Measurements from ENCODE around the gene ANKRD63. TPM values are rescaled to one million over a fixed set of nuclear protein-coding genes. Genes with fewer than 3 reads are reported as not detected.

Gene ANKRD63
- total and polyA plus RNA-seq, 2 of the 8 experiments (the other 6 are each of a cell fraction or from before 2014, with no cell fraction given), result 0.18 to 0.26 TPM

DNA sequence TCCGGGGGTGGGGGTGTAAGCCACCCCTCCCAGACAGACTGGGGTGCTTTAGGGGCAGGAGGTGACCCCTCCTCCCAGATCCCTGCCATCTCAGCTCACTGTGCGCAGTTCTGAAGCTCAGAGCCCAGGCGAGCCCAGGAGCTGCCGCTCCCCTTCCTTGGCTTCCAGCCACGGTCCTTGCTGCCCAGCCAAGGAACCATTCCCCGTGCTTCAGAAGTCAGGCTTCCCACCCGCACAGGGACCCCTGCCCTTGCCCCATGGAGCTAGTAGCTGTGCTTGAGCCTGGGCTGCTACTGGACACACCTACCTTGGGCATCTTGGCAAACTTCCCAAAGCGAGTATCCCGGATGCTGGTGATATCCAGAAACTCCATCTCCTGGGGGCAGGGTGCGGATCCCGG, 20.1 kb upstream of the ANKRD63 start:
- H3K4me1 ChIP-seq (replicated peaks in 1 of 4; ENCODE audit: control insufficient read depth in 3 of 4, insufficient read depth in 4 of 4, low read length in 3 of 4), result peaks cover 0 to 34% (median 18%) of the 10 kb centered on the region in 4 experiments; a peak in 6 of 7 replicates
- H4K20me1 ChIP-seq (replicated peaks in 1 of 2; ENCODE audit: control insufficient read depth in 1 of 2, insufficient read depth in 2 of 2, low read length in 2 of 2), result no peaks in the 10 kb centered on the region
- no peak overlapping the region; the same call in 1 of the 2 replicates for H2BK5ac ChIP-seq (ENCODE audit: low read depth, low read length)
- H3K56ac ChIP-seq (replicated peaks; ENCODE audit: insufficient read length, low read depth, low read length), result no peak overlapping the region
- no peak overlapping the region for H2BK20ac ChIP-seq (ENCODE audit: low read length)
- no peak overlapping the region for H4K8ac ChIP-seq (ENCODE audit: extremely low read depth, insufficient read depth, low read length)
- no peak overlapping the region for H2BK15ac ChIP-seq (ENCODE audit: low read length)
- no peaks in the 10 kb centered on the region for H3K79me2 ChIP-seq (ENCODE audit: control insufficient read depth in 1 of 2, insufficient read depth in 2 of 2, low read length in 2 of 2)
- H4K5ac ChIP-seq (ENCODE audit: insufficient read length, low read depth, low read length), result no peak overlapping the region
- 90% methylated on average over 10 of the region's 11 CpGs; no CpG with 5 or more reads in 1 of the 2 experiments for WGBS, 2 experiments (ENCODE audit: extremely low coverage in 1 of 2, insufficient coverage in 1 of 2, insufficient read length in 1 of 2, insufficient replicate concordance in 2 of 2, low coverage in 1 of 2, low lambda C conversion rate in 2 of 2, missing lambda C conversion rate in 1 of 2)
- H3K23ac ChIP-seq (ENCODE audit: insufficient read length), result no peak overlapping the region
- H3K18ac ChIP-seq (ENCODE audit: extremely low read depth, low read length), result no peak overlapping the region; the same call in 1 of the 2 replicates
- no peak overlapping the region for H3K27ac ChIP-seq (ENCODE audit: low read depth, low read length)
- H3K4me2 ChIP-seq (ENCODE audit: insufficient read depth in 1 of 2, low read depth in 2 of 2, low read length in 2 of 2), result no peak overlapping the region
- DNase-seq (ENCODE audit: low read depth in 1 of 2, low spot score in 2 of 2), result no peak
- H3K14ac ChIP-seq (ENCODE audit: insufficient read length), result no peak overlapping the region
- H2BK12ac ChIP-seq (ENCODE audit: low read depth, low read length), result no peak overlapping the region
- H4K91ac ChIP-seq (replicated peaks; ENCODE audit: insufficient read length, low read length), result no peak overlapping the region
- no peak for FAIRE-seq
- no peak overlapping the region for H2BK120ac ChIP-seq (replicated peaks; ENCODE audit: low read depth, low read length)
- H3K4ac ChIP-seq (replicated peaks; ENCODE audit: insufficient read length, low read depth, low read length), result no peak overlapping the region
- H3K79me1 ChIP-seq (ENCODE audit: low read depth, low read length), result no peaks in the 10 kb centered on the region
- H3K9me3 ChIP-seq (ENCODE audit: insufficient read depth in 2 of 2, low read depth in 1 of 2, low read length in 1 of 2), result 0 out of 4 replicates have a peak, but pooled peaks cover 0 to 3% of the 10 kb centered on the region in 2 experiments
- H2AFZ ChIP-seq (ENCODE audit: low read length), result no peak overlapping the region
- ChIA-PET POLR2A (ENCODE audit: partially characterized antibody) (interaction anchor here (1.0 to 3.0 kb wide), 4 partner anchors 12 to 35 kb away, joined by 3 to 46 read pairs (median 4); no protein-coding TSS in a partner anchor), CTCF (ENCODE audit: partially characterized antibody) (interaction anchor here (1.1 to 23.9 kb wide), 9 partner anchors 7 to 86 kb away, joined by 3 to 584 read pairs (median 32); partner anchors contain the start of genes ANKRD63, CCDC9B and INAFM2)
- no peaks in the 10 kb centered on the region; a peak in 1 of 7 replicates for H3K27me3 ChIP-seq (replicated peaks in 1 of 4; ENCODE audit: control insufficient read depth in 3 of 4, extremely low read depth in 1 of 4, insufficient read depth in 3 of 4, low read length in 3 of 4)
- no peaks in the 10 kb centered on the region for H3K36me3 ChIP-seq (ENCODE audit: control insufficient read depth in 2 of 4, insufficient read depth in 4 of 4, low read length in 3 of 4)
- H3K4me3 ChIP-seq (ENCODE audit: extremely low read depth in 1 of 4, insufficient read depth in 2 of 4, low read depth in 3 of 4, low read length in 4 of 4), result no peak overlapping the region
- H3K23me2 ChIP-seq (ENCODE audit: low read depth, low read length), result no peaks in the 10 kb centered on the region
- H2AK5ac ChIP-seq (ENCODE audit: low read depth, low read length), result no peak overlapping the region
- H3K9ac ChIP-seq (replicated peaks in 1 of 4; ENCODE audit: extremely low read depth in 1 of 4, low read depth in 3 of 4, low read length in 3 of 4), result no peak overlapping the region
- TF ChIP-seq PHF8 (conservative IDR thresholded peaks at IDR 0.05; ENCODE audit: low read depth, low read length), result no peak
- no peak for TF ChIP-seq SRF (IDR thresholded peaks at IDR 0.05; ENCODE audit: low read depth, low read length)
- TF ChIP-seq TBP (IDR thresholded peaks at IDR 0.05; ENCODE audit: low read depth, low read length), result no peak
- TF ChIP-seq ASH2L (IDR thresholded peaks at IDR 0.05; ENCODE audit: low read length), result no peak
- no peak for TF ChIP-seq SIRT6 (IDR thresholded peaks at IDR 0.05; ENCODE audit: low read length)
- TF ChIP-seq CTBP2 (IDR thresholded peaks at IDR 0.05; ENCODE audit: borderline replicate concordance, insufficient read depth, insufficient read length, low read length), result no peak
- TF ChIP-seq FOSL1 (IDR thresholded peaks at IDR 0.05; ENCODE audit: insufficient read depth, low read depth, low read length), result no peak
- TF ChIP-seq TAF7 (optimal IDR thresholded peaks at IDR 0.05; ENCODE audit: borderline replicate concordance, low read depth, low read length), result no peak
- no peak for TF ChIP-seq YY1 (IDR thresholded peaks at IDR 0.05; ENCODE audit: low read depth, low read length)
- TF ChIP-seq RXRA (IDR thresholded peaks at IDR 0.05; ENCODE audit: insufficient read depth, low read depth, low read length), result no peak
- TF ChIP-seq SIN3A (conservative IDR thresholded peaks at IDR 0.05 in 1 of 2, IDR thresholded peaks at IDR 0.05 in 1 of 2; ENCODE audit: low read depth in 1 of 2, low read length in 2 of 2), result no peak
- TF ChIP-seq, protein P1, sequence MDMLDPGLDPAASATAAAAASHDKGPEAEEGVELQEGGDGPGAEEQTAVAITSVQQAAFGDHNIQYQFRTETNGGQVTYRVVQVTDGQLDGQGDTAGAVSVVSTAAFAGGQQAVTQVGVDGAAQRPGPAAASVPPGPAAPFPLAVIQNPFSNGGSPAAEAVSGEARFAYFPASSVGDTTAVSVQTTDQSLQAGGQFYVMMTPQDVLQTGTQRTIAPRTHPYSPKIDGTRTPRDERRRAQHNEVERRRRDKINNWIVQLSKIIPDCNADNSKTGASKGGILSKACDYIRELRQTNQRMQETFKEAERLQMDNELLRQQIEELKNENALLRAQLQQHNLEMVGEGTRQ (IDR thresholded peaks at IDR 0.05; ENCODE audit: low read length), result no peak

Measured in H1 (cell line).